GM19372 (cell line): ENCODE data around the gene COL18A1.
"Not testable (repeated sequence)": the region's sequence is repeated elsewhere in the genome, so short reads cannot be mapped to it uniquely, and the experiment has no call there.

Source experiments
- ATAC-seq: cut with Tn5 transposase; IDR thresholded peaks from one replicate; pipeline ENCODE4 v1.9.1; 2021; ENCODE audit warnings: mild to moderate bottlenecking, low read depth, moderate library complexity; ENCODE audit not compliant: unreplicated experiment

The COL18A1 gene

DNA sequence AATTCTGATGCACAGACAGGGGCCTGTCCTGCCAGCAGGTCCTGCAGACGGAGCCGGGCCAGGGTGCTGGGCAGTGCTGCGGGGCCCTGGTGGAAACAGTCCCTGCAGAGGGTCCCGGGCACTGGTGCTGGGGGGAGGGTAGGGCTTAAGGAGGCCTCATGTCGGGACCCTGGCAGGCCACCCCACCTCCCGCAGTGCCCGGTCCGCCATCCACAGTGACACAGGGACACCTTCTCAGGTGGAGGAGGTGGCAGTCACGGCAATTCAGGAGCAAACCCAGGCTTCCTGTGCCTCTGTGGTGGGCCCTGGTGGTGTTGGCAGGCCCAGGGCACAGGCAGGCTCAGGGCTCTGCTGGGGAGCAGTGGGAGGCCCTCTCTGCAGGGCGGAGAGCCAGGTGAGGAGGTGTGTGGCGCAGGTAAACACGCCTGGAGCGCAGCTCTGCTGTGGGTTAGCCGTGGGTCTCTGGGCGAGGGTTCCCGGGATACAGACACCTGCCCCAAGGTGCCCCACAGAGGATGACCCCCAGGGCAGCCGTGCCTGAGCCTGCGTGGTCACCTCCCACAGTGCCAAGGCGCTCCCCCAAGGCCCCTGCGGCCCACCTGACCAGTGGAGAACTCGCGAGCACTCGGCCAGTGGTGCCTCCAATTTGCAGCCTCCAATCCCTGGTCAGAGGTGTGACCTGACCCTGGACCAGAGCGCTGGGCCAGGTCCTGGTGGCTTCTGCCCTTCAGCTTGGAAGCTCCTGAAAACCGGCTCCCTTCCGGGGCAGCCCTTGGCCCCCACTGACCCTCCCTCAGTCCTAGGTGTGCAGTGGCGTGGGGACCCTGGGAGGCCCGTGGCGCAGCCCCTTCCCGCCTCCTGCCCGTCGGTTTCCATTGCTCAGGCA, 19.2 kb downstream of the COL18A1 start:
- ATAC-seq: no peak

DNA sequence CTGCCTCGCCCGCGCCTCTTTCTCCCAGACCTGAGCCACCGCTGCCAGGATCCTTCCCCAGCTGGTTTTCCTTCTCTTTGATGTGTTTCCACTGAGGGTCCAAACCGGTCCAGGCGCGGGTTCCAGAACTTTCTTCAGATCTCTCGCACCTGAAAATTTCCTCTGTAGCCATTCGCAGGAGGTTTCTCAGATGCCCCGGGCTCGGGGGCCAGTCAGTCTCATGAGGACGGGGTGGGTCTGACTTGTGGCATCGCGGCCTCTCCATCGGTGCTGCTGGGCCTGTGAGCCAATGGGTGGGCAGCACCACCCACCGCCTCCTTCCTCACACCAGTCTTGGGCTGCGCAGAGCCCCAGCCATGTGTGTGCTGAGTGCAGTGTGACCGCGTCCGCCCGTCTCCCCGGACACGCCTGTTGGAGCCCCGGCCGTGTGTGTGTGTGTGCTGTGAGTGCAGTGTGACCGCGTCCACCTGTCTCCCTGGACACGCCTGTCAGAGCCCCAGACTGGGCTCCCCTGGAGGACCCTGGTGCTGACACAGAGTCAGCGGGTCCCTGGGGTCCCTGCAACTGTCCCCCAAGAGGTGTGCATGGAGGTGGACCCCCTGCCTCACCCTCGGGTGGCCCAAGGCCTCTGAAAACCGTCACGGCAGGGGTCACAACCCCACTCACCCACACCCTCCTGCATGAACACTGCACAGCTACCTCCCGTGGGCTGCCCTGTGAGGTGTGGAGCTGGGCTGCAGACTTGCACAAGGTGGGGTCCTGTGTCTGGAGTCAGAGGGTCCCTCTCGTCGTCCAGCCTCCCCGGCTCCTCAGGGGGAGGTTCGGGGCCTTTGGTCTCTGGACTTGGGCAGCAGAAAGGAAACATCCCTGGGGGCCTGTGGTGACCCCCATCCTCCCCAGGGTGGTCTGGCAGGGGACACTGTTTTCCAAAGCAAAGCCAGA, 20.2 kb downstream of the COL18A1 start:
- ATAC-seq: no peak

DNA sequence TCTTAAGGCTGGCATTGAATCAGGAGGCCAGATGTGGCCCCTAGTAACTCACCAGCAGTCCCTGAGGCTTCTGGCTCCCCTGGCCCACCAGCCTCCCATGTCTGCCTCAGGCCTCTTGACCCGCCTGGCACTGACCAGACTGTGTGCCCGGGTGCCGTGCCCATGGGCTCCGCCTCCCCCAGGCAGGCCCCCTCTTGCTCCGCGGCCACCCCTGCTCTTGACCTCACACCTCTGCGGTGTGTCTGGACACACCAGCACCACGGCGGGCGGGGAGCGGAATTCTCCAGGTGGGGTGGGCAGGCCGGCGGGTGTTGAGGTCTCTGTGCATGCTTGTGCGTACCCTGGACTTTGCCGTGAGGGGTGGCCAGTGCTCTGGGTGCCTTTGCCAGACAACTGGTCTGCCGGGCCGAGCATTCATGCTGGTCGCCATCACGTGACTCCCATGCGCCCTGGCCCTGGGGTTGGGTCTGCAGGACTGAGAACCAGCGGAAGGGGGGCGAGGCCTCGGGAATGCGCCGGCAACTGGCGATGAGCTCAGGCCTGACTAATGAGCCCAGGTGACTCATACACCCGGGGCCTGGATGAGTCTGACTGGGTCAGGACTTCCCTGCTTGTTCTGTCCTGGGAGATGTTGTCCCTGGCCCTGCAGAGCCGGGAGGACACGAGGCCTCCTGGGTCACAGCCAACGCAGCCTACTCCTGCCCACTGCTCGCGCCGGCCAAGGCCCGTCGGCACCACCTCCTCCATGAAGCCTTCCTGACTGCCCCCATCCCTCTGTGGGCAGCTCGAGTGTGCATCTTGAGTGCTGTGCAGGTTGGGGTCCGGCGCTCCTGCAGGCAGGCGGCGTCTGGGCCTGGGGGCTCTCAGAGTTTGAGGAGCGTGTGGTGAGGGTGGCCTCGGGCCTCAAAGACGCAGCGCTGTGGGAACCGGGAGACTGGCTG, 22.6 kb downstream of the COL18A1 start:
- no peak for ATAC-seq

DNA sequence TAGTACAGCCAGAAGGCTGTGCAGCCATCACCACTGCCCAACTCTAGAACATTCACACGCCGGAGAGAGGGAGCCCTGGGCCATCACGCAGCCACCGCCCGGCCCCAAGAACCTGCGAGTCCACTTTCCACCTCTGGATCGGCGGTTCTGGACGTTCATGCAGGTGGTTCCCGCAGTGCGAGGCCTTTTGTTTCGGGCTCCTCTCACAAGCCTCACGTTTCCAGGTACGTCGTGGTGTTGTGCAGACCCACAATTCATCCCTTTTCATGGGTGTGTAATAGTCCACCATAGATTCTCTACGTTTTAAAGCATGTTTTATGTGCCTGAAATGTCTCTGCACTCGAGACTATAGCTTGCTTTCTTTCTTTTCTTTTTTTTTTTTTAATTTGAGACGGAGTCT, 23.6 kb downstream of the COL18A1 start:
- ATAC-seq: no peak

DNA sequence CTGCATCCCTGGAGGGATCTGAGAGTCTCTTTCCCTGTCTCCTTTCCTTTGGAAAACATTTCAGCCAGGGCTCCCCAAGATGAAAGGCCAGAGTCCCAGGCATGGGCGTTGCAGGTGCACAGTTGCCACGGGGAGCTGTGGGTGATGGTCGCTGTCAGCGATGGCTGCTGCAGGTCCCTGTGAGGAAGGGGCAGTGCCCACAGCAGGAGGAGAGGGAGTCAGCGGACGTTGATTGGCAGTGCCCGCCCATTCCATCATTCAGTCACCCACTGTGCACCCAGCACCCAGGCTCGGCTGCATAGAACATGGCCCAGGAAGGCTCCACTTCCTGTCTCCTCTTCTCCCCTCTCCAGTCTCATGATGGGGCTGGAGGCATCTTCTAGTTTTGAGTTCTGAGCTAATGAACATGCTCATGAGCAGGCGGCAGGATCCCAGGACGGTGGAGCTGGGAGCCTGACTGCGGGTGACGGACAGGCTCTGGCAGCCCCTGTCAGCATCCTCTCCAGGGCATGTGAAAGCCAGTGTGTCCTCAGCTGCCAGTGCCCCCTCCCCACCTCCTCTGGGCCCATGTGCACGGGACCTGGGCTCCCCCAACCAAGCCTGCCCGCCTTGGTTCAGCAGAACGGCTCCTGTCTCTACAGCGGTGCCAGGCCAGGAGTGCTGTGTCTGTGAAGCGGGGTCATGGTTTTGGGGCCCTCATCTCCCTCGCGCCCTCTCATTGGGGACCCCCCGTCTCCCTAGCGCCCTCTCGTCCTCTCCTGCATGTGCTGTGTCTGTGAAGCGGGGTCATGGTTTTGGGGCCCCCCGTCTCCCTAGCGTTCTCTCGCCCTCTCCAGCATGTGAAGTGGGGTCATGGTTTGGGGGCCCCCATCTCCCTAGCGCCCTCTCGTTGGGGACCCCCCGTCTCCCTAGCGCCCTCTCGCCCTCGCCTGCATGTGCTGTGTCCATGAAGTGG, 24.5 kb downstream of the COL18A1 start:
- ATAC-seq: no peak

DNA sequence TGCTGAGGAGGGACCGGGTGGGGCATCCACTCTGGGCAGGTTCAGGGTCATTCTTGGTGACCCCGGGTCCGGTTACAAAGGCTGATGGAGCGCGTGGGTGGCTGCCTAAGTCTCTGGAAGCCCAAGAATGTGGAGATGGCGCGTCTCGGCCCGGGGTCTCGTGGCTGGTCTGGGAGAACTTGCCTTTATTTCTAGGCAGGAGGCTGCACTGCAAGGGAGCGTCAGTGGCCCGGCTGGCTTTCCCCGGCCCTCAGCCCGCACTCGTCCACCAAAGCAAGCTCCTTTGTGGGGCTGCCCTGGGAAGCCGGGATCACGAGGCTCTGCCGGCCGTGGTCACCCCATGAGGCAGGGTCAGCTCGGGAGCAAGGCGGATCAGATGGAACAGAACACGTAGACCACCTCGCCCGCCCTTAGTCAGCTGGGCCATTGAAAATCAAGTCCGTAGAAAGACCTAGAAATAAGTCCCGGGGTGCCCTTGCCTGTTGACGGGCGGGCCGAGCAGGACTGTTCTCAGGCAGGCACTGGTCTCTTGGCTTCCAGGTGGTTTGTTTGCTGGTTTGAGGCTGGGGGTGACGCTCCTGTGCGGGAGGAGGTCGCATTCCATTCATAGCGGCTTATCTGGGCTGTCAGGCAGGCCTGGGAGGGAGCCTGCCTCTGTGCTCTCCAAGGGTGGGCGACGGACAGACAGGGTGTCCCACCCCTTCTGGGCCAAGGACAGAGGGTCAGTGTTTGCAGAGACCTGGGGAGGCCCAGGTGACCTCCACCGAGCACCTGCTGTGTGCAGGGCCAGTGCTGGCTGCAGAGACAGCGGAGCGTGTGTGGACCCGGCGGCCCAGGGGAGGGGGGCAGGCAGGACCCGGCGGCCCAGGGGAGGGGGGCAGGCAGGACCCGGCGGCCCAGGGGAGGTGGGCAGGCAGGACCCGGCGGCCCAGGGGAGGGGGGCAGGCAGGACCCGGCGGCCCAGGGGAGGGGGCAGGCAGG, 25.8 kb downstream of the COL18A1 start:
- no peak for ATAC-seq

DNA sequence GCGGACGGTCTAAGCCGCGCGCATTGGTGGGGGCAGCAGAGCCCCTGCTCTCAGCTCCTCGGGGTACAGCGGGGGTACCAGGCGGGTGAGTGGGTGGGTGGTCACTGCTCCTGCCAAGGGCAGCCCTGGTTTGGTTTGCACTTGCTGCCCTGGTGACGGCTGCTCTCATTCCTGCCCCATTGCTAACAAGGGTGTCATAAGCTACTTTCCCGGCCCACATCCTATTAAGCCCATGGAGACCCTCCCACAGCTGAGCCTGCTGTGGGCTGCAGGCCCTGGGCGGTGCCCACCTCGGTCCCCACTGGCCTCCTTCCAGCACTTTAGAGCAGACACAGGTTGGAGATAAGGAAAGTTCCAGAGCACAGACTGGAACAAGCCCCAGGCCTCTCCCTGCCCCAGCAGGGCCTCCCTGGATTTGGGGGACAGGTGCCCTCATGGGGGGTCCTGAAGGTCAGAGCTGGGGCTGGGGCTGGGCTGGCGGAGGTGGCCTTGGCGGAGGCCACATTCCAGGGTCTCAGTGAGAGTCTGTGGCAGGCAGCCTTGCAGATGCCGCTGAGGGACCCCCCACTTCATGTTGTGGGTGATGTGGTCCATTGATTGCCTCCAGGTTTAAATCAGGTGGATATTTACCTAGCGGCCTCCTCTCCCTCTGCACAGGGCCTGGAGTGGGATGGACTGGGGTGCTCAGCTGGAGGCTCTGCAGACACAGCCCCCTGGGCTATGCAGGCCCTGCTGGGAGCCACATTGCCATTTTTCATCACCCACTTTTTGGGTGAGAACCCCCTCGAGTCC, 27.0 kb downstream of the COL18A1 start:
- no peak for ATAC-seq

DNA sequence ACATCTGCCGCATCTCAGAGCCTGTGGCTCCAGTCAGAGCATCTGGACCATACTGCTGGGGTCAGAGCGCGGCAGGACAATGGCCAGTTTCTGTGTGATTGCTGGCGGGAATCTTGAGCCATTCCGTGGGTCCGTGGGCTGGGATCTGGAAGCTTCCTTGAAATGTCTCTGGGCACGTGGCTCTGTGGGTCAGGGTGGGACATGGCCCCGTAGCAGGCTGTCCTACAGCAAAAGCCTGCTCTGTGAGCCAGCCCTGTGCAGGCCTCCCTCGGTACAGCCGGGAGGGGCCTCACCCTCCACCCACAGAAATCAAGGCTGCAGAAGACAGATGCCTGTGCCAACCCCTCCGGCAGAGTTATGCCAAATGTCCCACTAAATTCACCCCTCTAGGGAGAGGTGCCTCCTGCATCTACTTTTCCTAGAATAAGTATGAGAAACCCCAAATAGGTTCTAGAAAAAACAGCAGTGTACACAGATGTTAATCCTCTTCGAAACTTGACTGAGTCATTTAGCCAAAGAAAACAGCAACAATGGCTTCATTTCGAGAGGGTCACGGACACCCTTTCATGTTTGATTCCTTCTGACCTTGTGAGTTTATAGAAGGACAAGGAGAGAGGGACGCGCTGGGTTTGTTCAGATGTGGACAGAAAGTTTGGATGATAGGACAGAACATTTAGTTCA, 27.8 kb downstream of the COL18A1 start:
- ATAC-seq: no peak

DNA sequence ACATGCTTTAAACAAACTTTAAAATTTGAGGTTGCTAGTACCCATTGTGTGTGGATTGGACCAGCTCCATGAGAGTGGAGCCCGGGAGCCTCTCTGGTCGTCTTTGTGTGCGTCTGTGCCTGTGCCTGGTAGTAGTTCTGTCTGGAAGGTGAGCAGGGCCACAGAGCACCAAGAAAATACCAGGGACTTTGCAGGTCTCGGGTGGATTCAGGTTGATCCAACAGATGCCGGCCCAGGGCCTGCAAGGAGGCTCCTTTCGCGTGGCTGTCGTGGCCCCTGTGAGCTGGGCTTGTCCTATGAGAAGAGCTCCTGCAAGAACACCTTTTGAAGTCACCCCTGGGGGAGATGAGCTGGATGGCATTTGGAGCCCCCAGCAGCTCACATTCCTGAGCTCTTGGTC, 28.3 kb downstream of the COL18A1 start:
- no peak for ATAC-seq

DNA sequence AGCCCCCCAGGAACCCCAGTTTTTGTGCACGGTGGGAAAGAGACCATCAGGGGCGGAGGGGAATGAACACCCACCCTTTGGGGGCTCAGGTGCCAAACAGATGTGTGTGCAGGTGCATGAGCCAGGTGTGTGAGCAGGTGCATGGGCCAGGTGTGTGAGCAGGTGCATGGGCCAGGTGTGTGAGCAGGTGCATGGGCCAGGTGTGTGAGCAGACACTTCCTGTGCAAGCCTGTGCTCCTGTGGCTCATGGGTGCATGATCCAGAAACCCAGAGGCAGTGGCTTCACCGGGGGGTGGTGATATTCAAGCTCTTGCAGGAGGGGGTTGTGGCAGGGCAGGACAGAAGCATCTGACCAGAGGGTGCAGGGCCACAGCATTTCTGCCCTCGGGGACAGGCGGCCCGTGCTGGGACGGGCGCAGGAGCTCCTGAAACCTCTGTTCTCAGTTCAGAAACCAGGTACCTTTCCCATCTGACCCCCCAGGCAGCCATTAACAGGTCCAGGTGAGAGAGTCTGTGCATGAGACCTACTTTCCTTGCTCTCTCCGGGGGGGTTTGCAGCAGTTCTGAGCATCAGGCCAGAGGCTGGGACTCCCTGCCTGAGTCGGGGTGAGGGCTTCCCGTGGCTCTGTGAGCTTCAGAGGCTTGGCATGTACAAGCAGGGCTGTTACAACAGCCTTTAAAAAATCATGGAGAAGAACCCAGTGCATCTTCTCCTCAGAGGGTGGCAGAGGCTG, 29.1 kb downstream of the COL18A1 start:
- ATAC-seq: no peak

DNA sequence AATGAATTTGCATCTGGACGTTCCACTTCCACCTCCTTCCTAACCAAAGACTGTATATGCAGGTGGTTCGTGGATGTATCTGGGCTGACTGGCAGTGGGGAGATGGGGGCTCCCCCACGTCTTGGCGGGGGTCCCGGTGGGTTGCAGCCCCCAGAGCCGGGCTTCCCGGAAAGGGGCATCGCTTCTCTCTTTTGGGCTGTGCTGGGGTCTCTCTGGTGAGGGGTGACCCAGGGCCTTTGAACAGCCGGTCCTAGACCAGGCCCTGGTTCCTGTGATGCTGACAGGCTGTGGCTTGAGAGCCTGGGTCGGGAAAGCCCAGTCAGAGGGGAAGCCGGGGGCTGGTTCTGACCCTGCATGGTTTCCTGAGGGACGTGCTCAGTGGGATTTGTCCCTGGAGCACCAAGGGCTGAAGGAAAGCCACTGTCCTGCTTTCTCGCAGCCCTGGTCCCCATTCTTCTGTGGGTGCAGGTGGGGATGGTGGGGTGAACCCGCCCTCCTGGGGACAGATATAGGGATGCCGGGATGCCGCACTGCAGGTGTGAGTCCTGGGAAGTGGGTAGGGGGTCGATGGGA, 29.8 kb downstream of the COL18A1 start:
- ATAC-seq: no peak

DNA sequence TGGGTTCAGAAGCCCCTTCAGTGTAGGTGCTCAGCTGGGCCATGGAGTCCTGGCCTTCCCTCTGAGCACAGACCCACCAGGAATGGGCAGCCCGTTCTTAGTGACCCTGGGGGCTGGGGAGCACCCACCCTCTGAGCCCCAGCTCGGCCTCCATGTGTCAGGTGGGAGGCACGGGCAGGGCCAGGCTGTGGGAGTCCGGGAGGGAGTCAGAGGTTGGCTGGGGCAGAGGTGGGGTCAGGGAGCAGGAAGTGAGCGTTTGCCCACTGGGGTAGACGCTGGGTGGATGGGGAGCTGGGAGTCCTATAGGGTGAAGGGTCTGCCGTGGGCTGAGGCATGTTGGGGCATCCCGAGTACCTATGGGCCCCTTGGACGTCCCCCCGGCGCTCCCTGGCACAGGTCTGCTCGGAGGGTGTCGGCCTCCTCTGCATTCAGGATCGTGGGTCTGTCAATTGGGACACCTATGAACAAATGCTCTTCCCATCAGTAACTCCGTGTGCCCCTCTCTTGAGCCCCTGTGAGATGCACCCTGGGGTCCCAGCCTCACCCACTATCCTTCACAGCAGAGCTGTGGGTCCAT, 30.5 kb downstream of the COL18A1 start:
- ATAC-seq: no peak

DNA sequence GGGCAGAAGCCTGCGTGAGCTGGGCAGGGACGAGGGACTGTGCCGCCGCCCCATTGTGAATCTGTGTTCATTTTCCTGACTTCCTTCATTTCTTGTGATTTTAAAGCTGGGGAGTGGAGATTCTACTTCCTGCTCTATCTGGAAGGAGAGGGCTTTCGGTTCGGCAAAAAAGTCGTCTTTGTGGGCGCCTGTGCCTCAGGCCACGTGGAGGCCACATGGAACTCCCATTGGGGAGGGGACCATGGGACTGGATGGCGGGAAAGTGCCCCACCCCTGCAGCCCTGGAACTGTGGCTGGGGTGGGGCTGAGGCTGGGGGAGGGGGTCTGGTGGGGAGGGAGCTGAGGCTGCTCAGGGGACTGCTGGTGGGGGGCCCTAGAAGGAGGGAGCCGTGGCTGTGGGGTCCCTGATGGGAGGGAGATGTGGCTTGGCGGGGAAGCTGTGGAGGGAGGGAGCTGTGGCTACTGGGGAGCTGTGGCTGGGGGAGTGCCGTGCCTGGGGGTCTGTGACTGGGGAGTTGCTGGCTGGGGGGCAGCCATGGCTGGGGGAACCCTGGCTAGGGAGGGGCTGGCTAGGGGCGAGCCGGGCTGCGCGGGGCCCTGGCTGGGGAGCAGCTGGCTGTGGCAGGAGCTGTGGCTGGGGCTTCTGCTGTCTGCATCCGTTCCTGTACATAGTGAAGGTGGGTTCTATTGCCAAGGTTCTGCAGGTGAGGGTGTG, 31.5 kb downstream of the COL18A1 start:
- ATAC-seq: no peak

DNA sequence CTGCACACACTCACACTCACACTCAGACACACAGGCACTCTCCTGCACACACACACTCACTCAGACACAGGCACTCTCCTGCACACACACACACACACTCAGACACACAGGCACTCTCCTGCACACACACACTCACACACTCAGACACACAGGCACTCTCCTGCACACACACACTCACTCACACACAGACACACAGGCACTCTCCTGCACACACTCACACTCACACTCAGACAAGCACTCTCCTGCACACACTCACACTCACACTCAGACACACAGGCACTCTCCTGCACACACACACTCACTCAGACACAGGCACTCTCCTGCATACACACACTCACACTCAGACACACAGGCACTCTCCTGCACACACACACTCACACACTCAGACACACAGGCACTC, 32.9 kb downstream of the COL18A1 start:
- ATAC-seq: not testable (repeated sequence)
